Neural cell (in vitro differentiated cells): ENCODE results near the gene PHPT1. TPM values are rescaled to one million over a fixed set of nuclear protein-coding genes. Genes with fewer than 3 reads are reported as not detected.

Experiments used
- H2AFZ ChIP-seq: fragments of 200-600, 300-800 bp; sonication (generic), shearing (Covaris generic); 2 replicates; pipeline ENCODE4 v1.6.0; 2014; ENCODE audit warnings: low read depth, mild to moderate bottlenecking, antibody characterized with exemption, low read length, moderate library complexity
- H3F3A ChIP-seq: fragments of 200-600 bp; shearing (Covaris generic); 2 replicates; pipeline ENCODE4 v1.6.1; 2016; ENCODE audit warnings: mild to moderate bottlenecking, moderate library complexity, mixed read lengths, antibody characterized with exemption, low read length; ENCODE audit not compliant: insufficient read depth, poor library complexity, severe bottlenecking
- H3K27ac ChIP-seq: fragments of 200-600, 300-800 bp; sonication (generic), shearing (Covaris generic); 2 replicates; pipeline ENCODE4 v1.5.1; 2014; ENCODE audit warnings: mild to moderate bottlenecking, low read length, moderate library complexity
- H3K27me3 ChIP-seq: fragments of 300-800, 200-600 bp; sonication (generic), shearing (Covaris generic); 2 replicates; pipeline ENCODE4 v1.6.0; 2014; ENCODE audit warnings: mild to moderate bottlenecking, low read depth, low read length, moderate library complexity; ENCODE audit not compliant: insufficient read depth
- H3K36me3 ChIP-seq: fragments of 300-800, 200-600 bp; sonication (generic), shearing (Covaris generic); 2 replicates; pipeline ENCODE4 v1.5.1; 2014; ENCODE audit warnings: mild to moderate bottlenecking, antibody characterized with exemption, low read length, moderate library complexity; ENCODE audit not compliant: insufficient read depth
- H3K4me2 ChIP-seq: fragments of 300-800, 200-600 bp; sonication (generic), shearing (Covaris generic); 2 replicates; pipeline ENCODE4 v1.6.0; 2014; ENCODE audit warnings: mild to moderate bottlenecking, low read length
- H3K4me3 ChIP-seq: fragments of 300-800, 200-600 bp; sonication (generic), shearing (Covaris generic); 2 replicates; pipeline ENCODE4 v1.5.1; 2014; ENCODE audit warnings: mild to moderate bottlenecking, low read length, moderate library complexity
- H3K79me2 ChIP-seq: fragments of 200-600 bp; shearing (Covaris generic); replicated peaks from 2 replicates; pipeline ENCODE4 v1.6.0; 2014; ENCODE audit warnings: mild to moderate bottlenecking, low read length, moderate library complexity; ENCODE audit not compliant: insufficient read depth
- H3K9ac ChIP-seq: fragments of 300-800, 200-600 bp; sonication (generic), shearing (Covaris generic); 2 replicates; pipeline ENCODE4 v1.6.1; 2016; ENCODE audit warnings: mild to moderate bottlenecking, low read length, mixed read lengths
- H3K9me2 ChIP-seq: fragments of 200-600 bp; shearing (Covaris generic); 2 replicates; pipeline ENCODE4 v1.6.1; 2016; ENCODE audit warnings: mild to moderate bottlenecking, low read length, mixed read lengths; ENCODE audit not compliant: insufficient read depth
- H3K9me3 ChIP-seq: fragments of 200-600, 300-800 bp; sonication (generic), shearing (Covaris generic); 2 replicates; pipeline ENCODE4 v1.6.1; 2016; ENCODE audit warnings: mild to moderate bottlenecking, mixed run types, low read length, moderate library complexity, mixed read lengths
- H4K20me1 ChIP-seq: fragments of 200-600 bp; shearing (Covaris generic); 2 replicates; pipeline ENCODE4 v1.6.1; 2016; ENCODE audit warnings: mild to moderate bottlenecking, mixed run types; ENCODE audit not compliant: insufficient read depth
- EP300 ChIP-seq: fragments of 450-650 bp; conservative IDR thresholded peaks from 2 replicates; pipeline ENCODE4 v1.6.1; 2014; ENCODE audit warnings: antibody characterized with exemption, mild to moderate bottlenecking, moderate library complexity; ENCODE audit not compliant: poor library complexity, severe bottlenecking
- EZH2 ChIP-seq: fragments of 200-600, 300-800 bp; shearing (Covaris generic), sonication (generic); IDR thresholded peaks from 2 replicates; pipeline ENCODE4 v1.6.1; 2014; ENCODE audit warnings: antibody characterized with exemption, low read length, borderline replicate concordance, mild to moderate bottlenecking; ENCODE audit not compliant: insufficient read depth, poor library complexity, severe bottlenecking
- MXI1 ChIP-seq: fragments of 450-650 bp; conservative IDR thresholded peaks from 2 replicates; pipeline ENCODE4 v1.6.1; 2014; ENCODE audit warnings: antibody characterized with exemption, mild to moderate bottlenecking; ENCODE audit not compliant: poor library complexity, severe bottlenecking
- POLR2AphosphoS5 ChIP-seq: IDR thresholded peaks from 2 replicates; pipeline ENCODE4 v1.6.1; 2012
- RAD21 ChIP-seq: fragments of 450-650 bp; conservative IDR thresholded peaks from 2 replicates; pipeline ENCODE4 v1.6.1; 2014; ENCODE audit warnings: antibody characterized with exemption, mild to moderate bottlenecking, moderate library complexity
- REST ChIP-seq: IDR thresholded peaks from 2 replicates; pipeline ENCODE4 v1.6.1; 2012; ENCODE audit warnings: borderline replicate concordance
- SMC3 ChIP-seq: fragments of 450-650 bp; conservative IDR thresholded peaks from 2 replicates; pipeline ENCODE4 v1.6.1; 2014; ENCODE audit warnings: antibody characterized with exemption, mild to moderate bottlenecking, moderate library complexity; ENCODE audit not compliant: poor library complexity
- TAF1 ChIP-seq: IDR thresholded peaks from 2 replicates; pipeline ENCODE4 v1.6.1; 2012; ENCODE audit warnings: low read depth
- polyA plus RNA-seq: library from polyadenylated mRNA; depleted of rRNA; stranded (reverse); fragments of >200 nt; gene quantifications from 2 replicates; pipeline ENCODE4 v1.2.3, GENCODE V29; 2014
- TF ChIP-seq, protein P1 (sequence below): fragments of 450-650 bp; IDR thresholded peaks from 2 replicates; pipeline ENCODE4 v1.5.1; 2014; ENCODE audit warnings: antibody characterized with exemption, mild to moderate bottlenecking, moderate library complexity; ENCODE audit not compliant: poor library complexity, severe bottlenecking

The PHPT1 gene
- polyA plus RNA-seq, 1 donor from 2014 or later: 279 TPM

DNA sequence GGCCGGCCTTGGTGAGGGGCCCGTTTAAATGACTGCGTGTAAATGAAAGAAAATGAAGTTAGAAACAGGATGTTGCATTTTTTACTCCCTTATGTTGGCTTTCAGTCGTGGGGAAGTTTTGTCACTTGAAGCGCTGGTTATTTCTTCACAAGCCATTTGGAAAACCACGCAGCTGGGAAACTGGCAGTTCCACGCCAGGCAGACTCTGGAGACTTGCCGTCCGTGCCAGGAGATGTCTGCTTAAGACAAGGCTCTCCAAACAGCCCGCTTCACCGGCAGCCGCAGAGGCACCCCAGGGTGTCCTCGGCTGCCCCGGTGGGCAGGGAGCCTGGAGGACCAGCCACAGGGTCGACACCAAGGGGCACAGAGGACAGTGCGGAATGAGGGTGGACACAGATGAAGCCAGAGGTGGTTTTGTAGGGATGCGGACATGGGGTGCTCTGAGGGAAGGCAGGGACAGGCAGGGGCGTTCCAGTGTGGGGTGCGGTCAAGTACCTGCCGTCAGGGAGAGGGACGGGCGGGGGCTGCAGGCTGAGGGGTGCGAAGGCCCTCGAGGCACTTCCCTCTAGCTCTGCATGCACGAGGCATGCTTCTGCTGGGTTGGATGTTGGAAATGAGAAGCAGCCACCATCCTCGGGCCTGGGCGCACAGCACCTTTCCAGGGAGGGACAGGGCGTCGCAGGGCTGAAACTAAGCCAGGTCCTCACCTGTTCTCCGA lies 18.0 kb upstream of the PHPT1 start:
- H3K27me3 ChIP-seq: no peaks in the 10 kb centered on the region
- TF ChIP-seq RAD21: no peak
- TF ChIP-seq TAF1: no peak
- TF ChIP-seq EZH2: no peak
- no peak for TF ChIP-seq MXI1
- TF ChIP-seq, protein P1, sequence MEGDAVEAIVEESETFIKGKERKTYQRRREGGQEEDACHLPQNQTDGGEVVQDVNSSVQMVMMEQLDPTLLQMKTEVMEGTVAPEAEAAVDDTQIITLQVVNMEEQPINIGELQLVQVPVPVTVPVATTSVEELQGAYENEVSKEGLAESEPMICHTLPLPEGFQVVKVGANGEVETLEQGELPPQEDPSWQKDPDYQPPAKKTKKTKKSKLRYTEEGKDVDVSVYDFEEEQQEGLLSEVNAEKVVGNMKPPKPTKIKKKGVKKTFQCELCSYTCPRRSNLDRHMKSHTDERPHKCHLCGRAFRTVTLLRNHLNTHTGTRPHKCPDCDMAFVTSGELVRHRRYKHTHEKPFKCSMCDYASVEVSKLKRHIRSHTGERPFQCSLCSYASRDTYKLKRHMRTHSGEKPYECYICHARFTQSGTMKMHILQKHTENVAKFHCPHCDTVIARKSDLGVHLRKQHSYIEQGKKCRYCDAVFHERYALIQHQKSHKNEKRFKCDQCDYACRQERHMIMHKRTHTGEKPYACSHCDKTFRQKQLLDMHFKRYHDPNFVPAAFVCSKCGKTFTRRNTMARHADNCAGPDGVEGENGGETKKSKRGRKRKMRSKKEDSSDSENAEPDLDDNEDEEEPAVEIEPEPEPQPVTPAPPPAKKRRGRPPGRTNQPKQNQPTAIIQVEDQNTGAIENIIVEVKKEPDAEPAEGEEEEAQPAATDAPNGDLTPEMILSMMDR: no peak
- TF ChIP-seq EP300: no peak
- no peak for TF ChIP-seq SMC3
- TF ChIP-seq REST: no peak
- TF ChIP-seq POLR2AphosphoS5: no peak
- no peak overlapping the region for H3K4me2 ChIP-seq
- H3K36me3 ChIP-seq: peaks cover 7% of the 10 kb centered on the region
- H3K9me2 ChIP-seq: no peaks in the 10 kb centered on the region
- H3K4me3 ChIP-seq: no peak overlapping the region
- H4K20me1 ChIP-seq: no peaks in the 10 kb centered on the region
- H3F3A ChIP-seq: no peaks in the 10 kb centered on the region
- H3K27ac ChIP-seq: no peak overlapping the region
- H3K9me3 ChIP-seq: no peaks in the 10 kb centered on the region
- no peaks in the 10 kb centered on the region for H3K79me2 ChIP-seq
- no peak overlapping the region for H2AFZ ChIP-seq
- H3K9ac ChIP-seq: no peak overlapping the region

GRCh38 chr9:136831720-136832104 lies 17.5 kb upstream of the PHPT1 start:
- Histone ChIP-seq H3K36me3 (peaks cover 7% of the 10 kb centered on the region), H3K9me2 (no peaks in the 10 kb centered on the region), H3K27me3 (no peaks in the 10 kb centered on the region), H3K9me3 (no peaks in the 10 kb centered on the region), H4K20me1 (no peaks in the 10 kb centered on the region), H3K9ac (no peak overlapping the region), H3K4me3 (no peak overlapping the region), H3K27ac (no peak overlapping the region), H3K79me2 (no peaks in the 10 kb centered on the region), H3K4me2 (no peak overlapping the region), H3F3A (no peaks in the 10 kb centered on the region), H2AFZ (no peak overlapping the region)
- TF ChIP-seq REST (no peak), POLR2AphosphoS5 (no peak), MXI1 (no peak), RAD21 (no peak), EZH2 (no peak), SMC3 (no peak), TAF1 (no peak), EP300 (no peak)
- TF ChIP-seq, protein P1: no peak
